HepG2 (cell line): ENCODE data around the gene SETD1B. TPM values are rescaled to one million over a fixed set of nuclear protein-coding genes. Genes with fewer than 3 reads are reported as not detected.
A peak's percentile ranks its signal among the peaks of the same experiment; 100 is the strongest.

Source experiments
- ATF1 ChIP-seq: IDR thresholded peaks from 2 replicates; pipeline ENCODE4 v1.6.1; 2016; ENCODE audit warnings: mild to moderate bottlenecking, control low read depth
- CBX5 ChIP-seq: sonication (generic); formaldehyde crosslinking; IDR thresholded peaks from 2 replicates; pipeline ENCODE4 v1.4.0; 2020; ENCODE audit warnings: missing genetic modification reagents, borderline replicate concordance
- HDAC2 ChIP-seq: sonication (generic); formaldehyde crosslinking; IDR thresholded peaks from 2 replicates; pipeline ENCODE4 v1.4.0; 2020; ENCODE audit warnings: missing genetic modification reagents
- HMG20A ChIP-seq: IDR thresholded peaks from 2 replicates; pipeline ENCODE4 v1.6.1; 2016; ENCODE audit warnings: borderline replicate concordance
- JARID2 ChIP-seq: sonication (generic); formaldehyde crosslinking; IDR thresholded peaks from 2 replicates; pipeline ENCODE4 v1.8.1; 2023; ENCODE audit warnings: missing genetic modification reagents, inconsistent platforms; ENCODE audit not compliant: insufficient replicate concordance
- KMT2B ChIP-seq: IDR thresholded peaks from 2 replicates; pipeline ENCODE4 v1.6.1; 2016; ENCODE audit warnings: missing genetic modification reagents, missing compliant biosample characterization
- MEIS1 ChIP-seq: sonication (generic); formaldehyde crosslinking; IDR thresholded peaks from 2 replicates; pipeline ENCODE4 v1.9.0; 2021; ENCODE audit warnings: mild to moderate bottlenecking, missing genetic modification reagents, moderate library complexity, borderline replicate concordance
- MLLT10 ChIP-seq: sonication (generic); formaldehyde crosslinking; IDR thresholded peaks from 2 replicates; pipeline ENCODE4 v1.4.0; 2020; ENCODE audit warnings: missing genetic modification reagents
- RBFOX2 ChIP-seq: fragments of 200-400 bp; formaldehyde crosslinking; IDR thresholded peaks from 2 replicates; pipeline ENCODE4 v1.6.1; 2017; ENCODE audit warnings: low read depth, mild to moderate bottlenecking, low read length
- ZFP37 ChIP-seq: sonication (generic); formaldehyde crosslinking; IDR thresholded peaks from 2 replicates; pipeline ENCODE4 v1.4.0; 2020; ENCODE audit warnings: missing genetic modification reagents, borderline replicate concordance
- ZFY ChIP-seq: sonication (generic); formaldehyde crosslinking; IDR thresholded peaks from 2 replicates; pipeline ENCODE4 v1.4.0; 2020; ENCODE audit warnings: missing genetic modification reagents
- ZFYVE20 ChIP-seq: sonication (generic); formaldehyde crosslinking; IDR thresholded peaks from 2 replicates; pipeline ENCODE4 v1.8.0; 2023; ENCODE audit warnings: low read depth, mild to moderate bottlenecking, moderate library complexity, missing genetic modification reagents, borderline replicate concordance
- ZNF563 ChIP-seq: sonication (generic); formaldehyde crosslinking; IDR thresholded peaks from 2 replicates; pipeline ENCODE4 v1.8.0; 2022; ENCODE audit warnings: mild to moderate bottlenecking, moderate library complexity, missing genetic modification reagents
- ZNF598 ChIP-seq: sonication (generic); formaldehyde crosslinking; IDR thresholded peaks from 2 replicates; pipeline ENCODE4 v1.5.1; 2020; ENCODE audit warnings: mild to moderate bottlenecking, missing genetic modification reagents, borderline replicate concordance
- ZNF75D ChIP-seq: sonication (generic); formaldehyde crosslinking; IDR thresholded peaks from 2 replicates; pipeline ENCODE4 v1.8.1; 2023; ENCODE audit warnings: missing genetic modification reagents, mild to moderate bottlenecking, borderline replicate concordance
- polyA plus RNA-seq, 8 experiments: library from polyadenylated mRNA; depleted of rRNA in 3 of 8; stranded (reverse) in 7 of 8; unstranded in 1 of 8; fragments of >200 nt; fragmentation: Illumina TruSeq in 4 of 8; extraction: Trizol in 4 of 8; gene quantifications; 2 replicates each; pipeline versions ENCODE4 v1.2.1 to v1.2.3, GENCODE V29; 2011 to 2016; ENCODE audit warnings: low read depth in 4 of 8, missing spikeins in 1 of 8, mixed read lengths in 1 of 8; ENCODE audit not compliant: insufficient read depth in 1 of 8
- total RNA-seq, 5 experiments: library from RNA; depleted of rRNA; stranded (reverse); fragments of >200 nt; fragmentation: Illumina TruSeq; extraction: Trizol; gene quantifications; 2 replicates each; pipeline ENCODE4 v1.2.3, GENCODE V29; 2016; ENCODE audit warnings: low read depth in 1 of 5
- TF ChIP-seq, protein P1 (sequence below), 2 experiments: fragments of 450-650 bp in 1 of 2; sonication (generic) in 1 of 2; formaldehyde crosslinking in 1 of 2; IDR thresholded peaks; 2 replicates each; pipeline versions ENCODE4 v1.6.1 to v1.8.0; 2016 to 2022; ENCODE audit warnings: antibody characterized with exemption in 1 of 2, mild to moderate bottlenecking in 1 of 2, missing genetic modification reagents in 1 of 2

The SETD1B gene
- total and polyA plus RNA-seq, 2 of the 13 experiments (the other 11 are each of a cell fraction or from before 2014, with no cell fraction given) = 1.1 to 1.4 TPM

DNA sequence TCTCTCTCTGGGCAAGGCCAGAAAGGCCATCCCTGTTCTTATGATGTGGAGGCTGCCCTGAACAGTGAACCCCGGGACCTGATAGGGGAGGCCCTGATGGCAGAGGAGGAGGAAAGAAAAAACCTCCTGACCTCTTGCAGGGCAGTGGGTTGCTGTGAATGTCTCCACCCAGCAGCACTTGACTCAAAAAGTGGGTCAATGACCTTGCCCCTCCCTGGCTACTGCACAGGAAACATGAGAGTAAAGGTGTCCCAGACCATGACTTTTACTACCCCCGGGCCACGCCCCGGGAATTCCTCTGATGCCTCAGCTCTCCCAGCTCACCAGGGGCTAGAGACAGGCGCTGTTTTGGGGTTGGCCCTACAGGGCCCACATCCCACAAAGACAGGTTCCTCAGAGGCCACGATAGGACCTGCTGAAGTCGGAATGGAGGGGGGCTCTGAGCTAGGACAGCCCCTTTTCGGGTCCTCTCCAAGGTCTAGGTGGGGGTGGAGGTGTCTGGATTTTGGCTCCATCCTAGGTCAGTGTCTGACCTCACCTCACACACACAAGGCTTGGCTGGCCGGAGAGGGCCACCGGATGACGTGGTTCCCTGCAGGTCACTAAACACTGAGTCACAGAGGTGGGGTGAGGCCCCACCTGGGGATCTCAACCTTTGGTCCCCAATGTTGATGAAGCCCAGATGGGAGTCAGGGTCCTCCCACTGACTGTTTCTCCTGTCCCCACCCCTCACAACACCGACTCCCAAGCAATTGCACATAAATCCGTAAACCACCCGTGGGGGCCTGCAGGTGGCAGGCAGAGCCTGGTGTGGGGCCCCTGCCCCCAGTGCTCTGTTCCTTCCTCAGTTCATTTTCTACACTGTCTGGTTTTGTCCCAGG lies 11.9 kb upstream of the SETD1B start (continued):
- TF ChIP-seq, protein P1, sequence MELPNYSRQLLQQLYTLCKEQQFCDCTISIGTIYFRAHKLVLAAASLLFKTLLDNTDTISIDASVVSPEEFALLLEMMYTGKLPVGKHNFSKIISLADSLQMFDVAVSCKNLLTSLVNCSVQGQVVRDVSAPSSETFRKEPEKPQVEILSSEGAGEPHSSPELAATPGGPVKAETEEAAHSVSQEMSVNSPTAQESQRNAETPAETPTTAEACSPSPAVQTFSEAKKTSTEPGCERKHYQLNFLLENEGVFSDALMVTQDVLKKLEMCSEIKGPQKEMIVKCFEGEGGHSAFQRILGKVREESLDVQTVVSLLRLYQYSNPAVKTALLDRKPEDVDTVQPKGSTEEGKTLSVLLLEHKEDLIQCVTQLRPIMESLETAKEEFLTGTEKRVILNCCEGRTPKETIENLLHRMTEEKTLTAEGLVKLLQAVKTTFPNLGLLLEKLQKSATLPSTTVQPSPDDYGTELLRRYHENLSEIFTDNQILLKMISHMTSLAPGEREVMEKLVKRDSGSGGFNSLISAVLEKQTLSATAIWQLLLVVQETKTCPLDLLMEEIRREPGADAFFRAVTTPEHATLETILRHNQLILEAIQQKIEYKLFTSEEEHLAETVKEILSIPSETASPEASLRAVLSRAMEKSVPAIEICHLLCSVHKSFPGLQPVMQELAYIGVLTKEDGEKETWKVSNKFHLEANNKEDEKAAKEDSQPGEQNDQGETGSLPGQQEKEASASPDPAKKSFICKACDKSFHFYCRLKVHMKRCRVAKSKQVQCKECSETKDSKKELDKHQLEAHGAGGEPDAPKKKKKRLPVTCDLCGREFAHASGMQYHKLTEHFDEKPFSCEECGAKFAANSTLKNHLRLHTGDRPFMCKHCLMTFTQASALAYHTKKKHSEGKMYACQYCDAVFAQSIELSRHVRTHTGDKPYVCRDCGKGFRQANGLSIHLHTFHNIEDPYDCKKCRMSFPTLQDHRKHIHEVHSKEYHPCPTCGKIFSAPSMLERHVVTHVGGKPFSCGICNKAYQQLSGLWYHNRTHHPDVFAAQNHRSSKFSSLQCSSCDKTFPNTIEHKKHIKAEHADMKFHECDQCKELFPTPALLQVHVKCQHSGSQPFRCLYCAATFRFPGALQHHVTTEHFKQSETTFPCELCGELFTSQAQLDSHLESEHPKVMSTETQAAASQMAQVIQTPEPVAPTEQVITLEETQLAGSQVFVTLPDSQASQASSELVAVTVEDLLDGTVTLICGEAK (IDR thresholded peaks at IDR 0.05) = no peak
- TF ChIP-seq, protein P1 (CRISPR knock-in tag; IDR thresholded peaks at IDR 0.05) = no peak
- TF ChIP-seq HMG20A (CRISPR knock-in tag) (no peak), KMT2B (no peak), ZNF563 (CRISPR knock-in tag) (no peak), ATF1 (CRISPR knock-in tag) (no peak), ZNF598 (CRISPR knock-in tag) (no peak), ZFY (CRISPR knock-in tag) (no peak), ZFYVE20 (CRISPR knock-in tag) (no peak), RBFOX2 (no peak), HDAC2 (CRISPR knock-in tag) (peak; percentile 56), CBX5 (CRISPR knock-in tag) (0 out of 2 replicates have a peak, but pooled peaks have one; percentile 9), JARID2 (CRISPR knock-in tag) (no peak), ZFP37 (CRISPR knock-in tag) (0 out of 2 replicates have a peak, but pooled peaks have one; percentile 58), MLLT10 (no peak), ZNF75D (no peak), MEIS1 (CRISPR knock-in tag) (no peak)
